SHP77 (cell line): ENCODE data around the gene RPL36A.

Experiments
- DNase-seq, 2 experiments: peaks; one replicate each; lab custom pipeline; 2025; lab: John Stamatoyannopoulos, UW

Gene RPL36A

DNA sequence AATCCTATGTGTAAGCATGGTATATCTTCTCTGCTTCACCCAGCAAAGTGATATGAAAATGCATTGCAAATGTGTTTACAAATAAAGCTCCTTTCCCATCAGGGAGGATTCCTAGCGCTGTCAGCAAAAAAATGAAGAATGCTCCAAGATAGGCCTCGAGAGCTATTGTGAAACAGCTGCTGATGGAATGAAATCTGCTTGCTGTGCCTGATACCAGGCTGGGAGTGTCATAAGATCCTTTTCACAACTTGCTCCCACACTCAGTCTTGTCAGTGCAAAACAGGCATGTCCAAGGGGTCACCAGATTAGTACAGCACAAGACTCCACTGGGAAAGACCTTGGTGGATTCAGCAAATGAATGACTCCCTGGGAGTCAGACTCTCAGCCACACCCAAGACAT, 51.3 kb downstream of the RPL36A start:
- DNase-seq: no peak
